Adipose tissue (tissue), 3 donors: ENCODE results near the gene INSIG2. TPM values are rescaled to one million over a fixed set of nuclear protein-coding genes. Genes with fewer than 3 reads are reported as not detected.

ENCODE experiments used
- H3K27ac ChIP-seq: one replicate; pipeline ENCODE4 v1.5.1; 2013; ENCODE audit warnings: low read depth, low read length
- WGBS, 3 donors: extraction: QIAGEN DNeasy Blood & Tissue Kit; methylation state at CpG; one replicate each; pipeline ENCODE4 v1.1.7; 2013; 5-methylcytosine and 5-hydroxymethylcytosine counted together
- polyA plus RNA-seq, 3 donors: library from polyadenylated mRNA; stranded (reverse); fragments of 200-250 nt; gene quantifications; one replicate each; pipeline ENCODE4 v1.2.3, GENCODE V29; 2013
- donor health status: healthy with polysubstance abuse.
- donor health status: Bipolar disorder and iron deficiency.
- donor health status: healthy.

The INSIG2 gene
- polyA plus RNA-seq, 3 donors = 7.2 to 7.9 (median 7.6) TPM

DNA sequence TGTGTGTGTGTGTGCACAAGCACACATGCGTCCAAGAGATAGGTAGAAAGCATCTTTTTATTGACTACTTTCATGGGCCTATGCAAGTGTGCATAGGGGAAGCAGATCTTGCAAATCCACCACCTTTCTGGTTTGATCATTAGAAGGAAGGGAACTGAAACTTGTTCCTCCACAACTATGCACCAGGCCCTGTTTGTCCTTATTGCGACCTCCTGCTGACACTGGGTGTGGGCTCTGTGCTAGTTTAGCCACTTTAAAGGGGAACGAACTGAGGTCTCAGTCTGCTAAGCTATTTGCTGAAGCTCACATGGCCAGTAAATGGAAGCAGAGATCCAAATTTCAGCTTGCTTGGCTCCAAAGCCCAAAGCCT is 32.1 kb upstream of the INSIG2 start:
- H3K27ac ChIP-seq = no peak overlapping the region
- 41 to 55% (median 42%) methylated on average over 3 of the region's 3 CpGs for WGBS, 3 donors

DNA sequence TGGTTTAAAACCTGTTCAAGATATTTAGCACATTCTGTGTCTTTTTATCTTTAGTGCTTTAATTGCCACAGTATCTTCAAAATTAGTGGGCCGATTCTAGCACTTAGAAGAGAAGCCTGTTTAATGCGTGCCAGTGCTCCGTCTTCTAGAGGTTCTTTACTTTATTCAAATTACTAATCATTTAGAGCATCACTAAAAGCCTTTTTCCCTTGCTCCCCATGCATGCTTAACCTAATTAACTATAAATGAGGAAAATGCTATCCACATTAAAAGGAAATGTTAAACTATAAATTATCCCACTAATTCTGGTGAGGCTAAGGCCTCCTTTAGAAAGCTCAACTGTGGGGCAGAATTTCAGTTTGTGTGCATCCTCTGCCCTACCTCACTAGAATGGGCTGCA is 31.5 kb upstream of the INSIG2 start:
- no peak overlapping the region for H3K27ac ChIP-seq
- 93 to 97% (median 96%) methylated on average over 3 of the region's 3 CpGs for WGBS, 3 donors

- H3K27ac ChIP-seq = no peak overlapping the region
- 54 to 87% (median 69%) methylated on average over 3 of the region's 3 CpGs for WGBS, 3 donors
These were observed 29.3 kb upstream of the INSIG2 start for GRCh38 chr2:118058951-118059350.

- no peak overlapping the region for H3K27ac ChIP-seq
- WGBS, 3 donors = 34 to 64% (median 46%) methylated on average over 4 of the region's 4 CpGs
These were observed 28.3 kb upstream of the INSIG2 start for GRCh38 chr2:118059919-118060478.

- no peak overlapping the region for H3K27ac ChIP-seq
- WGBS, 3 donors = 67 to 80% (median 69%) methylated on average over 4 of the region's 4 CpGs
These were observed 26.9 kb upstream of the INSIG2 start for GRCh38 chr2:118061135-118061955.

GRCh38 chr2:118062048-118062447 is 26.2 kb upstream of the INSIG2 start:
- H3K27ac ChIP-seq = no peak overlapping the region

- WGBS, 3 donors = 67 to 85% (median 71%) methylated on average over 2 of the region's 2 CpGs
- no peak overlapping the region for H3K27ac ChIP-seq
These were observed 25.6 kb upstream of the INSIG2 start for GRCh38 chr2:118062669-118063068.

- H3K27ac ChIP-seq = no peak overlapping the region
- WGBS, 3 donors = 43 to 64% (median 55%) methylated on average over 5 of the region's 5 CpGs
These were observed 23.1 kb upstream of the INSIG2 start for GRCh38 chr2:118065015-118065706.

GRCh38 chr2:118065921-118066511 is 22.3 kb upstream of the INSIG2 start:
- WGBS, 3 donors = 78 to 89% (median 80%) methylated on average over 8 of the region's 8 CpGs
- H3K27ac ChIP-seq = no peak overlapping the region

DNA sequence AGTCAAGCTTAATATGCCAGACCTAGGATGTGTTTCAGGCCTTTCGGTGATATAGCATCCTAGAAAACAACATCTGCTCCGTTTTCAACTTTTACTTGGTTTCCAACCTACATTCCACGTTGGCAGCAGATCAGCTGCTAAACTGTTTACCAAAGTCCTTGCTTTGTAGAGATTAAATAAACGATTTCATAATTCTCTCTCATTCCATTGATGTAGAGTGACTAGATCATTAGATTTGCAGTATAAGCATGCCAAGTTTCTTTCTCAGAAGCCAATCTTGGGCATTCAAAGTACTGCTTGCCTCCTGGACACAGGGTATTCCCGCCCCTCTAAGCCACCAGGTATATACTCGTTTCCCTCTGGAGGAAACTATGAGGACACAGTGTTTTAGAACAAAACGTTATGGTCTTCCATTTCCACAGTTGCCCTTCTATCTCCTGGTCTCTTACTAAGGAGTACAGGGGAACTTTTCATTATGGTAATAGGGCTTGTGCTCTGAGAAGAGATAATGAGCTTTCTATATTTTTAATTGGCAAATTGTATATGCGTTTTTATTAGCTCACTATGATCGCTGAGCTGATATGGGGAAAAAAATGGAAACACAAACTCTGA is 10.5 kb upstream of the INSIG2 start:
- WGBS, 3 donors = 40 to 86% (median 71%) methylated on average over 9 of the region's 9 CpGs
- H3K27ac ChIP-seq = no peak overlapping the region

DNA sequence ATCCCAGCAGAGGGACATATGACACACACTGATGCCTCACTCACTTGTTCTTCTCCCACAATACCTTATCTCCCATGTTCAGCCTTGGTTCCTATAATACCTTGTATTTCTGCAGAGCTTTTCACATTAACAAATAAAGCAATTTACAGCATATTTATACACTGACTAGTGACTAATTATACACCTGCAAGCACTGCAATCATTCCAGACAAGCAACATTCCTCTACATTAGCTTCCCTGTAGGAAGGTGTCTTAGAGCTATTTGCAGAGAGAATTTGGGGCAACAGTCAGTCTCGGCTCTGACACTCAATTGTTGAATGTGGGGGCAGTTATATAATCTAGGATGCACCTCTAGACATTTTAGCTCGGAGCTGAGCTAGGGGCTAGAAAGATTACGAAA is 9.5 kb upstream of the INSIG2 start:
- H3K27ac ChIP-seq = no peak overlapping the region
- WGBS, 3 donors = 53 to 78% (median 56%) methylated on average over 3 of the region's 3 CpGs

DNA sequence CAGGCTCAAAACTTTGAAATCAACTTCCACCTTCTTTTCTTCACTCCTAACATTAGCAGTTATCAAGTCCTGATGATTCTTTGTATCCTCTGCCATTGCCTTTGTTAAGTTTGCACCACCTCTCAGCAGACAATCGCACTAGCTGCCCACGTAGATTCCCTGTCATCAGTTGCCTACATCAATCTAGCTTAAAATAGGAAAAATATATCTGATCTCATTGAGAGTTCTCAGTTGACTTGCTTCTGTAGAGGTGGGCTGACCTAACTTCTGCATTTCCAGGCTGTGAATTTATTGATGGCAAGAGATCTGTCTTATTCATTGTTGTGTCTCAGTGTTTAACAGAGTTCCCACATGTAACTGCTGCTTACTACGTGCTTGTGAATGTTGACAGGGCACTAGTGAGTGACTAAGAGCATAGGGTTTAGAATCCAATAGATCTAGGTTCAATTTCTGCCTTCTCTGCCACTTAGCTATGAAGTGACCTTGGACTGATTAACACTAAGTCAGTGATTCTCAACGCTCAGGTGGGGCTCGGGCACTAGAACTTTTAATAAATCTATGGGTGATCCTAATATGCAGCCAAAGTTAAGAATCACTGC is 3.7 kb upstream of the INSIG2 start:
- no peak overlapping the region for H3K27ac ChIP-seq
- WGBS, 3 donors = 54 to 94% (median 91%) methylated on average over 5 of the region's 5 CpGs

- 29 to 94% (median 94%) methylated on average over 2 of the region's 2 CpGs for WGBS, 3 donors
- H3K27ac ChIP-seq = no peak overlapping the region
These were observed 2.9 kb upstream of the INSIG2 start for GRCh38 chr2:118085173-118086023.

GRCh38 chr2:118086024-118086633 is 2.1 kb upstream of the INSIG2 start:
- WGBS, 3 donors = 44 to 92% (median 83%) methylated on average over 3 of the region's 3 CpGs
- H3K27ac ChIP-seq = no peak overlapping the region

- 2 to 8% (median 8%) methylated on average over 11 of the region's 11 CpGs for WGBS, 3 donors
- H3K27ac ChIP-seq = no peak overlapping the region
These were observed 999 bp downstream of the INSIG2 start for GRCh38 chr2:118089139-118089800.

- 55 to 90% (median 83%) methylated on average over 5 of the region's 5 CpGs for WGBS, 3 donors
- H3K27ac ChIP-seq = no peak overlapping the region
These were observed 2.3 kb downstream of the INSIG2 start for GRCh38 chr2:118090387-118091139.
